ENCODE data around the gene DENND1B. TPM values are rescaled to one million over a fixed set of nuclear protein-coding genes. Genes with fewer than 3 reads are reported as not detected.
A peak's percentile ranks its signal among the peaks of the same experiment; 100 is the strongest.

DENND1B gene
- total and polyA plus RNA-seq, 2 of the 13 experiments (the other 11 are each of a cell fraction or from before 2014, with no cell fraction given), result 2.6 to 5.7 TPM

DNA sequence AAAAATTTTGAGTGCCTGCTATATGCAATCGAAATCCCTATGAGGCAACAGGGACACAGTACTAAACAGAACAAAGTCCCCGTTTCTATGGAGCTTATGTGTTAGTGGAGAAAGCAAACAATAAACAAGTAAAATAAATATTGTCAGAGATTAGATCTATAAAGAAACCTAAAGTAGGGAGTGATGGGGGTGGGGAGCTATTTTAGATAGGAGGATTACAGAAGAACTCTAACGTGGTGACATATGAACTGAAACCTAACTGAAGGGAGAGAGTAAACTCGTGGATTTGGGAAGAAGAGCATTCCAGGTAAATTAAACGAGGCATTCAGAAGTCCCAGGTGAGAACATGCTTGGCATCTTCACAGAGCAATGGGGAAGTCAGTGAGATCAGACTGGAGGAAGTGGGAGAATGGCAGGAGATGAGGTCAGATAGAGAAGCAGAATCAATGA is 154.5 kb downstream of the DENND1B start:
- Histone ChIP-seq H3K4me3 (replicated peaks in 1 of 3; ENCODE audit: insufficient read depth in 1 of 3, low read depth in 2 of 3, low read length in 3 of 3) (peak overlapping the region; percentile 34 to 59 (median 40); a peak in 5 of 6 replicates), H3K27ac (ENCODE audit: extremely low read length, insufficient read depth, low read length) (peak overlapping the region; percentile 95), H3K9me3 (ENCODE audit: low read length) (no peaks in the 10 kb centered on the region), H2AFZ (ENCODE audit: low read length) (no peak overlapping the region), H3K4me2 (ENCODE audit: low read depth, low read length) (peak overlapping the region; percentile 79), H3K79me2 (ENCODE audit: insufficient read depth, low read length) (no peaks in the 10 kb centered on the region), H4K20me1 (ENCODE audit: insufficient read depth, low read length) (no peaks in the 10 kb centered on the region), H3K4me1 (ENCODE audit: insufficient read depth, low read length) (peaks cover 55% of the 10 kb centered on the region), H3K9ac (ENCODE audit: insufficient read depth, low read depth, low read length) (peak overlapping the region; percentile 79), H3K36me3 (replicated peaks in 1 of 2; ENCODE audit: control insufficient read depth in 1 of 2, insufficient read depth in 2 of 2, low read length in 2 of 2) (no peaks in the 10 kb centered on the region), H3K27me3 (ENCODE audit: control insufficient read depth in 1 of 2, insufficient read depth in 2 of 2, low read length in 2 of 2) (no peaks in the 10 kb centered on the region; a peak in 1 of 5 replicates)
- ATAC-seq (peak; percentile 98), FAIRE-seq (no peak), DNase-seq (ENCODE audit: low spot score) (peak; percentile 86)
- CTCF ChIA-PET (ENCODE audit: low intra/inter-chr PET ratio, low total read pairs), result interaction anchor here (1.6 kb wide), 1 partner anchor 248 kb away, joined by 3 read pairs; no protein-coding TSS in a partner anchor
- in situ Hi-C loops (cut with HindIII; ENCODE audit: extremely low pct_ligation_motif_present, low pct_unique_long_range_greater_than_20kb), result no loop called here
- intact Hi-C loops (cut with micrococcal nuclease; ENCODE audit: unreplicated experiment), result loop anchor here (2.0 kb wide), 1 partner anchor 72 kb away; no protein-coding TSS in a partner anchor
- 2% methylated on average over 5 of the region's 5 CpGs for WGBS (ENCODE audit: low lambda C conversion rate)
- BruUV-seq (replicated peaks), result no TSS peak
- POLR2A ChIA-PET, result interaction anchor here (1.0 kb wide), 2 partner anchors 263 to 282 kb away, joined by 7 read pairs; partner anchors contain the start of gene C1orf53
- TF ChIP-seq ZNF782 (CRISPR knock-in tag; IDR thresholded peaks at IDR 0.05; ENCODE audit: borderline replicate concordance) (no peak), SMARCC2 (IDR thresholded peaks at IDR 0.05) (no peak), ZNF589 (CRISPR knock-in tag; conservative IDR thresholded peaks at IDR 0.05) (no peak), RFX1 (IDR thresholded peaks at IDR 0.05) (peak; percentile 61), ZFP41 (CRISPR knock-in tag; IDR thresholded peaks at IDR 0.05; ENCODE audit: borderline replicate concordance) (no peak)
- TF ChIP-seq, protein P1, sequence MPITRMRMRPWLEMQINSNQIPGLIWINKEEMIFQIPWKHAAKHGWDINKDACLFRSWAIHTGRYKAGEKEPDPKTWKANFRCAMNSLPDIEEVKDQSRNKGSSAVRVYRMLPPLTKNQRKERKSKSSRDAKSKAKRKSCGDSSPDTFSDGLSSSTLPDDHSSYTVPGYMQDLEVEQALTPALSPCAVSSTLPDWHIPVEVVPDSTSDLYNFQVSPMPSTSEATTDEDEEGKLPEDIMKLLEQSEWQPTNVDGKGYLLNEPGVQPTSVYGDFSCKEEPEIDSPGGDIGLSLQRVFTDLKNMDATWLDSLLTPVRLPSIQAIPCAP (CRISPR knock-in tag; IDR thresholded peaks at IDR 0.05; ENCODE audit: low read depth), result no peak
- TF ChIP-seq, protein P2, sequence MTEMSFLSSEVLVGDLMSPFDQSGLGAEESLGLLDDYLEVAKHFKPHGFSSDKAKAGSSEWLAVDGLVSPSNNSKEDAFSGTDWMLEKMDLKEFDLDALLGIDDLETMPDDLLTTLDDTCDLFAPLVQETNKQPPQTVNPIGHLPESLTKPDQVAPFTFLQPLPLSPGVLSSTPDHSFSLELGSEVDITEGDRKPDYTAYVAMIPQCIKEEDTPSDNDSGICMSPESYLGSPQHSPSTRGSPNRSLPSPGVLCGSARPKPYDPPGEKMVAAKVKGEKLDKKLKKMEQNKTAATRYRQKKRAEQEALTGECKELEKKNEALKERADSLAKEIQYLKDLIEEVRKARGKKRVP (CRISPR knock-in tag; IDR thresholded peaks at IDR 0.05), result peak in 1 of 2 experiments; percentile 91; a peak in 2 of 4 replicates
- TF ChIP-seq, protein P3, sequence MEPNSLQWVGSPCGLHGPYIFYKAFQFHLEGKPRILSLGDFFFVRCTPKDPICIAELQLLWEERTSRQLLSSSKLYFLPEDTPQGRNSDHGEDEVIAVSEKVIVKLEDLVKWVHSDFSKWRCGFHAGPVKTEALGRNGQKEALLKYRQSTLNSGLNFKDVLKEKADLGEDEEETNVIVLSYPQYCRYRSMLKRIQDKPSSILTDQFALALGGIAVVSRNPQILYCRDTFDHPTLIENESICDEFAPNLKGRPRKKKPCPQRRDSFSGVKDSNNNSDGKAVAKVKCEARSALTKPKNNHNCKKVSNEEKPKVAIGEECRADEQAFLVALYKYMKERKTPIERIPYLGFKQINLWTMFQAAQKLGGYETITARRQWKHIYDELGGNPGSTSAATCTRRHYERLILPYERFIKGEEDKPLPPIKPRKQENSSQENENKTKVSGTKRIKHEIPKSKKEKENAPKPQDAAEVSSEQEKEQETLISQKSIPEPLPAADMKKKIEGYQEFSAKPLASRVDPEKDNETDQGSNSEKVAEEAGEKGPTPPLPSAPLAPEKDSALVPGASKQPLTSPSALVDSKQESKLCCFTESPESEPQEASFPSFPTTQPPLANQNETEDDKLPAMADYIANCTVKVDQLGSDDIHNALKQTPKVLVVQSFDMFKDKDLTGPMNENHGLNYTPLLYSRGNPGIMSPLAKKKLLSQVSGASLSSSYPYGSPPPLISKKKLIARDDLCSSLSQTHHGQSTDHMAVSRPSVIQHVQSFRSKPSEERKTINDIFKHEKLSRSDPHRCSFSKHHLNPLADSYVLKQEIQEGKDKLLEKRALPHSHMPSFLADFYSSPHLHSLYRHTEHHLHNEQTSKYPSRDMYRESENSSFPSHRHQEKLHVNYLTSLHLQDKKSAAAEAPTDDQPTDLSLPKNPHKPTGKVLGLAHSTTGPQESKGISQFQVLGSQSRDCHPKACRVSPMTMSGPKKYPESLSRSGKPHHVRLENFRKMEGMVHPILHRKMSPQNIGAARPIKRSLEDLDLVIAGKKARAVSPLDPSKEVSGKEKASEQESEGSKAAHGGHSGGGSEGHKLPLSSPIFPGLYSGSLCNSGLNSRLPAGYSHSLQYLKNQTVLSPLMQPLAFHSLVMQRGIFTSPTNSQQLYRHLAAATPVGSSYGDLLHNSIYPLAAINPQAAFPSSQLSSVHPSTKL (CRISPR knock-in tag; IDR thresholded peaks at IDR 0.05), result peak; percentile 89
- TF ChIP-seq, protein P4, sequence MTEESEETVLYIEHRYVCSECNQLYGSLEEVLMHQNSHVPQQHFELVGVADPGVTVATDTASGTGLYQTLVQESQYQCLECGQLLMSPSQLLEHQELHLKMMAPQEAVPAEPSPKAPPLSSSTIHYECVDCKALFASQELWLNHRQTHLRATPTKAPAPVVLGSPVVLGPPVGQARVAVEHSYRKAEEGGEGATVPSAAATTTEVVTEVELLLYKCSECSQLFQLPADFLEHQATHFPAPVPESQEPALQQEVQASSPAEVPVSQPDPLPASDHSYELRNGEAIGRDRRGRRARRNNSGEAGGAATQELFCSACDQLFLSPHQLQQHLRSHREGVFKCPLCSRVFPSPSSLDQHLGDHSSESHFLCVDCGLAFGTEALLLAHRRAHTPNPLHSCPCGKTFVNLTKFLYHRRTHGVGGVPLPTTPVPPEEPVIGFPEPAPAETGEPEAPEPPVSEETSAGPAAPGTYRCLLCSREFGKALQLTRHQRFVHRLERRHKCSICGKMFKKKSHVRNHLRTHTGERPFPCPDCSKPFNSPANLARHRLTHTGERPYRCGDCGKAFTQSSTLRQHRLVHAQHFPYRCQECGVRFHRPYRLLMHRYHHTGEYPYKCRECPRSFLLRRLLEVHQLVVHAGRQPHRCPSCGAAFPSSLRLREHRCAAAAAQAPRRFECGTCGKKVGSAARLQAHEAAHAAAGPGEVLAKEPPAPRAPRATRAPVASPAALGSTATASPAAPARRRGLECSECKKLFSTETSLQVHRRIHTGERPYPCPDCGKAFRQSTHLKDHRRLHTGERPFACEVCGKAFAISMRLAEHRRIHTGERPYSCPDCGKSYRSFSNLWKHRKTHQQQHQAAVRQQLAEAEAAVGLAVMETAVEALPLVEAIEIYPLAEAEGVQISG (CRISPR knock-in tag; IDR thresholded peaks at IDR 0.05), result no peak
- TF ChIP-seq, protein P5, sequence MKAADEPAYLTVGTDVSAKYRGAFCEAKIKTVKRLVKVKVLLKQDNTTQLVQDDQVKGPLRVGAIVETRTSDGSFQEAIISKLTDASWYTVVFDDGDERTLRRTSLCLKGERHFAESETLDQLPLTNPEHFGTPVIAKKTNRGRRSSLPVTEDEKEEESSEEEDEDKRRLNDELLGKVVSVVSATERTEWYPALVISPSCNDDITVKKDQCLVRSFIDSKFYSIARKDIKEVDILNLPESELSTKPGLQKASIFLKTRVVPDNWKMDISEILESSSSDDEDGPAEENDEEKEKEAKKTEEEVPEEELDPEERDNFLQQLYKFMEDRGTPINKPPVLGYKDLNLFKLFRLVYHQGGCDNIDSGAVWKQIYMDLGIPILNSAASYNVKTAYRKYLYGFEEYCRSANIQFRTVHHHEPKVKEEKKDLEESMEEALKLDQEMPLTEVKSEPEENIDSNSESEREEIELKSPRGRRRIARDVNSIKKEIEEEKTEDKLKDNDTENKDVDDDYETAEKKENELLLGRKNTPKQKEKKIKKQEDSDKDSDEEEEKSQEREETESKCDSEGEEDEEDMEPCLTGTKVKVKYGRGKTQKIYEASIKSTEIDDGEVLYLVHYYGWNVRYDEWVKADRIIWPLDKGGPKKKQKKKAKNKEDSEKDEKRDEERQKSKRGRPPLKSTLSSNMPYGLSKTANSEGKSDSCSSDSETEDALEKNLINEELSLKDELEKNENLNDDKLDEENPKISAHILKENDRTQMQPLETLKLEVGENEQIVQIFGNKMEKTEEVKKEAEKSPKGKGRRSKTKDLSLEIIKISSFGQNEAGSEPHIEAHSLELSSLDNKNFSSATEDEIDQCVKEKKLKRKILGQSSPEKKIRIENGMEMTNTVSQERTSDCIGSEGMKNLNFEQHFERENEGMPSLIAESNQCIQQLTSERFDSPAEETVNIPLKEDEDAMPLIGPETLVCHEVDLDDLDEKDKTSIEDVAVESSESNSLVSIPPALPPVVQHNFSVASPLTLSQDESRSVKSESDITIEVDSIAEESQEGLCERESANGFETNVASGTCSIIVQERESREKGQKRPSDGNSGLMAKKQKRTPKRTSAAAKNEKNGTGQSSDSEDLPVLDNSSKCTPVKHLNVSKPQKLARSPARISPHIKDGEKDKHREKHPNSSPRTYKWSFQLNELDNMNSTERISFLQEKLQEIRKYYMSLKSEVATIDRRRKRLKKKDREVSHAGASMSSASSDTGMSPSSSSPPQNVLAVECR (CRISPR knock-in tag; IDR thresholded peaks at IDR 0.05; ENCODE audit: borderline replicate concordance), result no peak
